H9 (cell line): ENCODE measurements around the gene NPPC. TPM values are rescaled to one million over a fixed set of nuclear protein-coding genes. Genes with fewer than 3 reads are reported as not detected.

Experiments used
- DNase-seq: peaks from one replicate; pipeline ENCODE4 v3.0.0-alpha.2; 2017
- H2AFZ ChIP-seq: one replicate; pipeline ENCODE4 v1.6.1; 2013; ENCODE audit warnings: mild to moderate bottlenecking, low read length, control low read depth, moderate library complexity
- H2AK5ac ChIP-seq: 2 replicates; pipeline ENCODE4 v1.6.1; 2013; ENCODE audit warnings: low read length, control low read depth, mixed read lengths; ENCODE audit not compliant: insufficient read length
- H2BK120ac ChIP-seq: one replicate; pipeline ENCODE4 v1.6.1; 2013; ENCODE audit warnings: low read depth, mild to moderate bottlenecking, low read length, control low read depth, inconsistent platforms; ENCODE audit not compliant: poor library complexity, severe bottlenecking
- H2BK12ac ChIP-seq: 2 replicates; pipeline ENCODE4 v1.6.1; 2013; ENCODE audit warnings: low read length, control low read depth, mixed read lengths, low read depth; ENCODE audit not compliant: insufficient read length
- H2BK15ac ChIP-seq: 2 replicates; pipeline ENCODE4 v1.6.1; 2013; ENCODE audit warnings: low read depth, low read length, control low read depth
- H2BK20ac ChIP-seq: one replicate; pipeline ENCODE4 v1.6.1; 2013; ENCODE audit warnings: low read depth, mild to moderate bottlenecking, low read length, control low read depth, inconsistent platforms; ENCODE audit not compliant: poor library complexity, severe bottlenecking
- H2BK5ac ChIP-seq: 2 replicates; pipeline ENCODE4 v1.6.1; 2013; ENCODE audit warnings: low read length, control low read depth, mixed read lengths; ENCODE audit not compliant: insufficient read length
- H3K14ac ChIP-seq: 2 replicates; pipeline ENCODE4 v1.6.1; 2013; ENCODE audit warnings: low read length, control low read depth; ENCODE audit not compliant: insufficient read depth
- H3K18ac ChIP-seq: 2 replicates; pipeline ENCODE4 v1.6.1; 2013; ENCODE audit warnings: low read depth, mild to moderate bottlenecking, mixed read lengths, low read length, control low read depth; ENCODE audit not compliant: insufficient read length
- H3K23ac ChIP-seq: 2 replicates; pipeline ENCODE4 v1.6.1; 2013; ENCODE audit warnings: low read length, control low read depth, mixed read lengths, low read depth; ENCODE audit not compliant: insufficient read length
- H3K23me2 ChIP-seq: 2 replicates; pipeline ENCODE4 v1.6.1; 2013; ENCODE audit warnings: low read depth, mild to moderate bottlenecking, mixed read lengths, low read length, control low read depth; ENCODE audit not compliant: insufficient read length, poor library complexity, severe bottlenecking
- H3K27ac ChIP-seq: 2 replicates; pipeline ENCODE4 v1.5.1; 2013; ENCODE audit warnings: low read length, control low read depth, mixed read lengths, low read depth; ENCODE audit not compliant: insufficient read length
- H3K27me3 ChIP-seq: 2 replicates; pipeline ENCODE4 v1.6.1; 2013; ENCODE audit warnings: low read length, control low read depth, inconsistent platforms; ENCODE audit not compliant: insufficient read depth
- H3K4ac ChIP-seq: 2 replicates; pipeline ENCODE4 v1.6.1; 2013; ENCODE audit warnings: low read depth, mild to moderate bottlenecking, control low read depth, inconsistent platforms, low read length, moderate library complexity
- H3K4me1 ChIP-seq: 2 replicates; pipeline ENCODE4 v1.6.1; 2013; ENCODE audit warnings: low read length, control low read depth, inconsistent platforms; ENCODE audit not compliant: insufficient read depth
- H3K4me2 ChIP-seq: 2 replicates; pipeline ENCODE4 v1.6.1; 2013; ENCODE audit warnings: low read length, control low read depth, mixed read lengths; ENCODE audit not compliant: insufficient read length, insufficient read depth
- H3K56ac ChIP-seq: 2 replicates; pipeline ENCODE4 v1.6.1; 2013; ENCODE audit warnings: low read depth, mild to moderate bottlenecking, mixed read lengths, low read length, control low read depth; ENCODE audit not compliant: insufficient read length
- H3K79me1 ChIP-seq: 2 replicates; pipeline ENCODE4 v1.6.1; 2013; ENCODE audit warnings: low read depth, mild to moderate bottlenecking, moderate library complexity, low read length, control low read depth, inconsistent platforms; ENCODE audit not compliant: insufficient read depth, poor library complexity, severe bottlenecking
- H3K79me2 ChIP-seq: 2 replicates; pipeline ENCODE4 v1.6.1; 2013; ENCODE audit warnings: low read length, control low read depth, inconsistent platforms; ENCODE audit not compliant: insufficient read depth
- H3K9ac ChIP-seq: 2 replicates; pipeline ENCODE4 v1.6.1; 2013; ENCODE audit warnings: low read length, control low read depth, mixed read lengths; ENCODE audit not compliant: insufficient read length; ENCODE audit errors: extremely low read depth
- H3K9me3 ChIP-seq: one replicate; pipeline ENCODE4 v1.6.1; 2013; ENCODE audit warnings: low read depth, low read length, inconsistent platforms; ENCODE audit not compliant: control insufficient read depth
- H3T11ph ChIP-seq: one replicate; pipeline ENCODE4 v1.6.1; 2013; ENCODE audit warnings: mild to moderate bottlenecking, low read length, control low read depth, inconsistent platforms
- H4K20me1 ChIP-seq: one replicate; pipeline ENCODE4 v1.6.1; 2013; ENCODE audit not compliant: control insufficient read depth, insufficient read length, insufficient read depth
- H4K5ac ChIP-seq: 2 replicates; pipeline ENCODE4 v1.6.1; 2013; ENCODE audit warnings: low read depth, mild to moderate bottlenecking, mixed read lengths, low read length, control low read depth; ENCODE audit not compliant: insufficient read length
- H4K8ac ChIP-seq: replicated peaks from 2 replicates; pipeline ENCODE4 v1.6.1; 2013; ENCODE audit warnings: low read length, control low read depth, mixed read lengths, low read depth; ENCODE audit not compliant: insufficient read length
- H4K91ac ChIP-seq: 2 replicates; pipeline ENCODE4 v1.6.1; 2013; ENCODE audit warnings: low read depth, mild to moderate bottlenecking, moderate library complexity, mixed read lengths, low read length, control low read depth; ENCODE audit not compliant: insufficient read length
- H3K27ac Mint-ChIP-seq, 3 experiments: 2 replicates in 2 of 3; 3 replicates in 1 of 3; pipeline ENCODE4 v1.8.0; 2020 to 2021; ENCODE audit warnings: mixed read lengths in 3 of 3, mild to moderate bottlenecking in 1 of 3, moderate library complexity in 1 of 3
- H3K27me3 Mint-ChIP-seq: 2 replicates; pipeline ENCODE4 v1.8.0; 2021; ENCODE audit warnings: low read depth, mild to moderate bottlenecking, moderate library complexity, mixed read lengths
- H3K36me3 Mint-ChIP-seq, 3 experiments: 2 replicates in 2 of 3; 3 replicates in 1 of 3; pipeline ENCODE4 v1.8.0; 2020 to 2021; ENCODE audit warnings: low read depth in 3 of 3, mixed read lengths in 3 of 3; ENCODE audit not compliant: insufficient read depth in 1 of 3
- H3K4me1 Mint-ChIP-seq, 2 experiments: 2 replicates each; pipeline ENCODE4 v1.8.0; 2020; ENCODE audit warnings: mixed read lengths in 2 of 2
- H3K4me3 Mint-ChIP-seq, 2 experiments: 2 replicates in 1 of 2; 3 replicates in 1 of 2; pipeline ENCODE4 v1.8.0; 2020 to 2021; ENCODE audit warnings: mild to moderate bottlenecking in 2 of 2, mixed read lengths in 2 of 2, moderate library complexity in 1 of 2
- H3K9me3 Mint-ChIP-seq, 2 experiments: 2 replicates in 1 of 2; 3 replicates in 1 of 2; pipeline ENCODE4 v1.8.0; 2020; ENCODE audit warnings: mild to moderate bottlenecking in 2 of 2, mixed read lengths in 2 of 2, moderate library complexity in 1 of 2
- whole genome bisulfite sequencing: extraction: QIAGEN DNeasy Blood & Tissue Kit; methylation state at CpG from one replicate; pipeline ENCODE4 v1.1.7; 2013; ENCODE audit warnings: missing lambda C conversion rate, low lambda C conversion rate, mixed read lengths; ENCODE audit not compliant: insufficient read length; ENCODE audit errors: extremely low coverage; 5-methylcytosine and 5-hydroxymethylcytosine counted together
- total RNA-seq: library from RNA; stranded (reverse); gene quantifications from 2 replicates; pipeline ENCODE4 v1.2.1, GENCODE V29; 2021
- TF ChIP-seq, protein P1 (sequence below): fragments of 200-600 bp; sonication (generic); conservative IDR thresholded peaks from 3 replicates; pipeline ENCODE4 v1.8.0; 2021; ENCODE audit warnings: antibody characterized with exemption, mild to moderate bottlenecking

Gene NPPC
- total RNA-seq, 1 experiment from 2014 or later, result 1.1 TPM

DNA sequence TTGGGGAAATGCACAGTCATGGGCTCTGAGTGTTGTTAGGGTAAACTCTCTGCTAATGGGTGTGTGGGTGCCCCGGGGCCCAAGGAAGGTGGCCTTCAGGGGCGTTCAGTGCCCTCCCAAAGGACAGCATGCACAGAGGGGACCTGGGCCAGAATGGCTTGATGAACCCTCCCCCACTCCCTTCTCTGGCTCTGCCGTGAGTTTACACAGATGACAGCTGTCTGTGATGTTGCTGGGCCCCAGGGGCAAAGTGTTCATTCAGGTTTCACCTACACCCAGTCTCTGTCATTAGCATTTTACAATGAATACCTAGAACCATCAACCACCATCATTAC, 3.2 kb downstream of the NPPC start:
- no peak overlapping the region for H3K4me2 ChIP-seq
- no peak overlapping the region for H2BK120ac ChIP-seq
- no peak overlapping the region for H3K4me3 Mint-ChIP-seq
- no peak overlapping the region for H2BK20ac ChIP-seq
- no peaks in the 10 kb centered on the region for H3K79me2 ChIP-seq
- no peak overlapping the region for H3K27ac Mint-ChIP-seq
- H2BK15ac ChIP-seq, result no peak overlapping the region
- H3K9me3 Mint-ChIP-seq, result no peaks in the 10 kb centered on the region
- no peak overlapping the region for H3K4ac ChIP-seq
- no peak for DNase-seq
- H3K27ac ChIP-seq, result no peak overlapping the region
- no peak overlapping the region for H2AK5ac ChIP-seq
- no peak overlapping the region for H3K14ac ChIP-seq
- no peaks in the 10 kb centered on the region for H3K9me3 ChIP-seq
- no peaks in the 10 kb centered on the region for H4K20me1 ChIP-seq
- H2BK12ac ChIP-seq, result no peak overlapping the region
- H3K4me1 Mint-ChIP-seq, result peaks cover 17 to 20% of the 10 kb centered on the region in 2 experiments
- H3K56ac ChIP-seq, result no peak overlapping the region
- TF ChIP-seq, protein P1, sequence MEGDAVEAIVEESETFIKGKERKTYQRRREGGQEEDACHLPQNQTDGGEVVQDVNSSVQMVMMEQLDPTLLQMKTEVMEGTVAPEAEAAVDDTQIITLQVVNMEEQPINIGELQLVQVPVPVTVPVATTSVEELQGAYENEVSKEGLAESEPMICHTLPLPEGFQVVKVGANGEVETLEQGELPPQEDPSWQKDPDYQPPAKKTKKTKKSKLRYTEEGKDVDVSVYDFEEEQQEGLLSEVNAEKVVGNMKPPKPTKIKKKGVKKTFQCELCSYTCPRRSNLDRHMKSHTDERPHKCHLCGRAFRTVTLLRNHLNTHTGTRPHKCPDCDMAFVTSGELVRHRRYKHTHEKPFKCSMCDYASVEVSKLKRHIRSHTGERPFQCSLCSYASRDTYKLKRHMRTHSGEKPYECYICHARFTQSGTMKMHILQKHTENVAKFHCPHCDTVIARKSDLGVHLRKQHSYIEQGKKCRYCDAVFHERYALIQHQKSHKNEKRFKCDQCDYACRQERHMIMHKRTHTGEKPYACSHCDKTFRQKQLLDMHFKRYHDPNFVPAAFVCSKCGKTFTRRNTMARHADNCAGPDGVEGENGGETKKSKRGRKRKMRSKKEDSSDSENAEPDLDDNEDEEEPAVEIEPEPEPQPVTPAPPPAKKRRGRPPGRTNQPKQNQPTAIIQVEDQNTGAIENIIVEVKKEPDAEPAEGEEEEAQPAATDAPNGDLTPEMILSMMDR, result no peak
- H4K91ac ChIP-seq, result no peak overlapping the region
- H3K27me3 ChIP-seq, result peaks cover 20% of the 10 kb centered on the region; the same call in 1 of the 2 replicates
- WGBS, result no CpG with 5 or more reads among the region's 3 CpGs
- H3K23me2 ChIP-seq, result peaks cover 21% of the 10 kb centered on the region
- no peak overlapping the region for H3K9ac ChIP-seq
- H3K79me1 ChIP-seq, result no peaks in the 10 kb centered on the region
- H3T11ph ChIP-seq, result no peak overlapping the region
- H4K5ac ChIP-seq, result no peak overlapping the region
- H3K36me3 Mint-ChIP-seq, result no peaks in the 10 kb centered on the region
- peaks cover 43% of the 10 kb centered on the region for H3K27me3 Mint-ChIP-seq
- H2AFZ ChIP-seq, result no peak overlapping the region
- H2BK5ac ChIP-seq, result no peak overlapping the region
- no peaks in the 10 kb centered on the region; the same call in 1 of the 2 replicates for H3K4me1 ChIP-seq
- H3K18ac ChIP-seq, result no peak overlapping the region
- no peak overlapping the region for H3K23ac ChIP-seq
- H4K8ac ChIP-seq, result no peak overlapping the region
